HG03342 (cell line): ENCODE data around the gene ARL5C.

Experiments used
- ATAC-seq: cut with Tn5 transposase; IDR thresholded peaks from one replicate; pipeline ENCODE4 v1.9.1; 2021; ENCODE audit warnings: mild to moderate bottlenecking, moderate library complexity; ENCODE audit not compliant: unreplicated experiment

Gene ARL5C

GRCh38 chr17:39194089-39194984 is 28.4 kb upstream of the ARL5C start:
- ATAC-seq, result no peak

- ATAC-seq, result no peak
Measured at GRCh38 chr17:39193346-39193745, 27.4 kb upstream of the ARL5C start.

- no peak for ATAC-seq
Measured at GRCh38 chr17:39192901-39193300, 26.9 kb upstream of the ARL5C start.

GRCh38 chr17:39191750-39192510 is 26.0 kb upstream of the ARL5C start:
- ATAC-seq, result no peak

- ATAC-seq, result no peak
Measured at GRCh38 chr17:39187152-39187830, 21.3 kb upstream of the ARL5C start.

- ATAC-seq, result no peak
Measured at GRCh38 chr17:39186481-39187002, 20.6 kb upstream of the ARL5C start.

GRCh38 chr17:39183720-39184119 is 17.8 kb upstream of the ARL5C start:
- no peak for ATAC-seq

- ATAC-seq, result no peak
Measured at GRCh38 chr17:39183045-39183444, 17.1 kb upstream of the ARL5C start.

GRCh38 chr17:39181303-39181702 is 15.3 kb upstream of the ARL5C start:
- no peak for ATAC-seq

- ATAC-seq, result no peak
Measured at GRCh38 chr17:39178536-39178935, 12.6 kb upstream of the ARL5C start.

- no peak for ATAC-seq
Measured at GRCh38 chr17:39177256-39177655, 11.3 kb upstream of the ARL5C start.

GRCh38 chr17:39175695-39176093 is 9.7 kb upstream of the ARL5C start:
- no peak for ATAC-seq

GRCh38 chr17:39174920-39175694 is 9.1 kb upstream of the ARL5C start:
- no peak for ATAC-seq

GRCh38 chr17:39173526-39174274 is 7.7 kb upstream of the ARL5C start:
- ATAC-seq, result no peak

GRCh38 chr17:39173080-39173479 is 7.1 kb upstream of the ARL5C start:
- ATAC-seq, result no peak

GRCh38 chr17:39171933-39172332 is 6.0 kb upstream of the ARL5C start:
- no peak for ATAC-seq

- no peak for ATAC-seq
Measured at GRCh38 chr17:39170558-39170957, 4.6 kb upstream of the ARL5C start.

- ATAC-seq, result no peak
Measured at GRCh38 chr17:39170109-39170508, 4.1 kb upstream of the ARL5C start.

GRCh38 chr17:39169518-39169917 is 3.6 kb upstream of the ARL5C start:
- no peak for ATAC-seq

- no peak for ATAC-seq
Measured at GRCh38 chr17:39169101-39169500, 3.1 kb upstream of the ARL5C start.
